Neural crest cell (in vitro differentiated cells): Measurements from ENCODE around the gene TRPM3. TPM values are rescaled to one million over a fixed set of nuclear protein-coding genes. Genes with fewer than 3 reads are reported as not detected.

Source experiments
- DNase-seq: peaks from one replicate; pipeline ENCODE4 v3.0.0; 2021; ENCODE audit warnings: low read depth, mixed read lengths, low spot score
- H3K27ac Mint-ChIP-seq: one replicate; pipeline ENCODE4 v1.8.0; 2021; ENCODE audit warnings: mild to moderate bottlenecking, mixed read lengths; ENCODE audit not compliant: unreplicated experiment
- H3K27me3 Mint-ChIP-seq: 2 replicates; pipeline ENCODE4 v1.8.0; 2021; ENCODE audit warnings: low read depth, mild to moderate bottlenecking, mixed read lengths
- H3K36me3 Mint-ChIP-seq: 2 replicates; pipeline ENCODE4 v1.8.0; 2021; ENCODE audit warnings: low read depth, mild to moderate bottlenecking, mixed read lengths
- H3K4me1 Mint-ChIP-seq: 2 replicates; pipeline ENCODE4 v1.8.0; 2021; ENCODE audit warnings: mixed read lengths
- H3K4me3 Mint-ChIP-seq: one replicate; pipeline ENCODE4 v1.8.0; 2021; ENCODE audit warnings: mild to moderate bottlenecking, mixed read lengths
- H3K9me3 Mint-ChIP-seq: 2 replicates; pipeline ENCODE4 v1.8.0; 2021; ENCODE audit warnings: mixed read lengths
- total RNA-seq: library from RNA; stranded (reverse); gene quantifications from 2 replicates; pipeline ENCODE4 v1.2.1, GENCODE V29; 2021
- TF ChIP-seq, protein P1 (sequence below): fragments of 200-600 bp; sonication (generic); conservative IDR thresholded peaks from 2 replicates; pipeline ENCODE4 v1.5.0; 2021; ENCODE audit warnings: antibody characterized with exemption, mild to moderate bottlenecking

The TRPM3 gene
- total RNA-seq, 1 donor from 2014 or later, result 1.4 TPM

DNA sequence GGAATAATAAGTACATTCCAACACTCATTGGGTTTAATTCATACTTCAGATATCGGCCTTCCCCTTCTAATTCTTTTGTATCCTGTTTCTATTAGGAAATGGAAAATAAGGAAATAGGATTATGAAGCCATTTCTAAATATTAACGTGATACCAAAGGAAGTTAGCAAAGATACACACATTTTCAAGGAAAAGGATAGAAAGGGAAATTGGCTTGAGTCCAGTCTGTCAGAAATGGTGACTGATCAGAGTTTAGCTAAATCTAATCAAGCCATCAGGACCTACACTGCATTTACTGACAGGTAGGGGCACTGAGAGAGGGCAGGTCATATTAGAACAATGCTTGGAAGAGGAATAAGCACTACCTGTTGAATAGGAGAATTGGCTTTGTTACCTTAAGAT is 3.1 kb downstream of the TRPM3 start:
- Mint-ChIP-seq H3K9me3 (no peaks in the 10 kb centered on the region), H3K4me1 (peaks cover 33% of the 10 kb centered on the region), H3K36me3 (no peaks in the 10 kb centered on the region), H3K27me3 (peaks cover 35% of the 10 kb centered on the region), H3K27ac (no peak overlapping the region), H3K4me3 (no peak overlapping the region)
- no peak for DNase-seq
- TF ChIP-seq, protein P1, sequence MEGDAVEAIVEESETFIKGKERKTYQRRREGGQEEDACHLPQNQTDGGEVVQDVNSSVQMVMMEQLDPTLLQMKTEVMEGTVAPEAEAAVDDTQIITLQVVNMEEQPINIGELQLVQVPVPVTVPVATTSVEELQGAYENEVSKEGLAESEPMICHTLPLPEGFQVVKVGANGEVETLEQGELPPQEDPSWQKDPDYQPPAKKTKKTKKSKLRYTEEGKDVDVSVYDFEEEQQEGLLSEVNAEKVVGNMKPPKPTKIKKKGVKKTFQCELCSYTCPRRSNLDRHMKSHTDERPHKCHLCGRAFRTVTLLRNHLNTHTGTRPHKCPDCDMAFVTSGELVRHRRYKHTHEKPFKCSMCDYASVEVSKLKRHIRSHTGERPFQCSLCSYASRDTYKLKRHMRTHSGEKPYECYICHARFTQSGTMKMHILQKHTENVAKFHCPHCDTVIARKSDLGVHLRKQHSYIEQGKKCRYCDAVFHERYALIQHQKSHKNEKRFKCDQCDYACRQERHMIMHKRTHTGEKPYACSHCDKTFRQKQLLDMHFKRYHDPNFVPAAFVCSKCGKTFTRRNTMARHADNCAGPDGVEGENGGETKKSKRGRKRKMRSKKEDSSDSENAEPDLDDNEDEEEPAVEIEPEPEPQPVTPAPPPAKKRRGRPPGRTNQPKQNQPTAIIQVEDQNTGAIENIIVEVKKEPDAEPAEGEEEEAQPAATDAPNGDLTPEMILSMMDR, result no peak

DNA sequence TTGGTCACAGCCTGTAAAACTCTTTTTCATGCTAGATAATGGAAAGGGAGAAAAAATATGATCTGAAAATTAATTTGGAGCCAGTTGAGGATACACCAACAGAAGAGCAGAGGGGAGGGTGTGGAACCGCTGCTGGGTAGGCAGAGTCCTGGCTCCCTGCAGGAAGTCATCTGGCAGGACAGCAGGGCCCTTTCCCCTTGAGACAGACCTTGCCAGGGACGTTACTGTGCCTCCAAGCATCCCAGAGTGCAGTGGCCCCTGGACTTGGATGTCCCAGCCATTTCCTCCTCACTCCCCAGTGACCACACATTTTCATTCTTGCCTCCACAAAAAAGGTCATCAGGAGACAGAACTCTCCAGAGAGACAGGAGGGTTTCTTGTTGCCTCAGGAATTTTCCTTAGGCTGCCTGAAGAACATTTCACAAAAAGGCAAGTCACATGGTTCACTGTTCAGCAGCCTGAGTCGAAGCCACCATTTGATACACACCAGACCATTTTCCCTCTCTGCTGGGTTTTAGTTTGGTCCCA is 5.9 kb downstream of the TRPM3 start:
- Mint-ChIP-seq H3K9me3 (peaks cover 3% of the 10 kb centered on the region), H3K27ac (no peak overlapping the region), H3K27me3 (peaks cover 14% of the 10 kb centered on the region), H3K4me1 (peaks cover 9% of the 10 kb centered on the region), H3K36me3 (no peaks in the 10 kb centered on the region), H3K4me3 (no peak overlapping the region)
- no peak for DNase-seq
- TF ChIP-seq, protein P1, result no peak

DNA sequence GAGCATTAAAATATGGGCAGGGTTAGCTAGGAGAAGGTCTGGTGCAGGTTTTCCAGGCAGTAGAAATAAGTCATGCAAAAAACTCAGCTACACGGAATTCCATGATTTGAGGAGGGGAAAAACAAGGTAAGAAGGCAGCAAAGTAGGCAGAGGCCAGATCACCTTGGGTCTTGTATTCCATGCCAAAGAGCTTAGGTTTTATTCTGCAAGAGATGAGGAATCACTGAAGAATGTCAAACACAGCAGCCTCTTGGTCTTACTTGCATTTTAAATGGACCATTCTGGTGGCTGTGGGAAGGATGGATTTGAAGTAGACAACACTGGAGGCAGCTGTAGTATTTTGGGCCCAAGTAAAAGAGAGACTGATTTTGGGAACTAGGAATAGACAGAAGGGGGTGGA is 8.6 kb downstream of the TRPM3 start:
- H3K27me3 Mint-ChIP-seq, result no peaks in the 10 kb centered on the region
- H3K27ac Mint-ChIP-seq, result no peak overlapping the region
- no peak for DNase-seq
- H3K4me3 Mint-ChIP-seq, result no peak overlapping the region
- no peaks in the 10 kb centered on the region for H3K4me1 Mint-ChIP-seq
- TF ChIP-seq, protein P1, result no peak
- H3K36me3 Mint-ChIP-seq, result no peaks in the 10 kb centered on the region
- H3K9me3 Mint-ChIP-seq, result peaks cover 3% of the 10 kb centered on the region

DNA sequence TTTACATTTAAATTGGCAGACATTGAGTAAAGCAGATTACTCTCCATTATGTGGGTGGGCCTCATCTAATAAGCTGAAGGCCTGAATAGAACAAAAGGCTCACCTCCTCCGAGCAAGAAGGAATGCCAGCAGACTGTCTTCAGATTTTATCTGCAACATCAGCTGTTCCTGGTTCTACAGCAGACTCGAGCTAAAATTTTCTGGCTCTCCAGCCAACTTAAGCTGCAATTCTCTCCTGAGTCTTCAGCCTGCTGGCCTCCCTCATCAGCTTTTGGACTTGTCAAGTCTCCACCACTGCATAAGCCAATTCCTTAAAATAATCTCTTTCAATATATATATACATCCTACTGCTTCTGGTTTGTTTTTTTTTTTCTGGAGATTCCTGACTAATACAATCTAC is 12.5 kb downstream of the TRPM3 start:
- Mint-ChIP-seq H3K4me1 (no peaks in the 10 kb centered on the region), H3K36me3 (no peaks in the 10 kb centered on the region), H3K9me3 (peaks cover 7% of the 10 kb centered on the region), H3K4me3 (no peak overlapping the region), H3K27ac (no peak overlapping the region), H3K27me3 (no peaks in the 10 kb centered on the region)
- DNase-seq, result no peak
- TF ChIP-seq, protein P1, result no peak

DNA sequence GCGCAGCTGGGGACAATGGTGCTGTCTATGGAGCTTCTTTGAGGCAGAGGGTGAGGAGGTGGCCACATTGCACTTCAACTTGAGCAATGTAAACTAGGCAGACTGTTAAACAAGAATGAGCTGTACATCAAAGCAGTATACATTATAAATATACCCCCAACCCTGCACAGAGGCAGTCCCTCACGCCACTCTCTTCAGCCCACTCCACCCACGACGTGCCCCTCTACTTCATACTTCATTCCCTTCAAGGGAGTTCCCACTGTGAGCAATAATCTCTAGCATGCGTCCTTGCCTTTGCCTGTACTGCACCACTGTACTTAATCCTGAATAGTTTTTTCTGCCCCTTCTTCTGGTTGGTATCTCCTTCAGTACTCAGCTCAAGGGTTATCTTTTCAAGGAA is 14.4 kb downstream of the TRPM3 start:
- TF ChIP-seq, protein P1, result no peak
- no peak overlapping the region for H3K27ac Mint-ChIP-seq
- H3K9me3 Mint-ChIP-seq, result peaks cover 4% of the 10 kb centered on the region
- H3K4me3 Mint-ChIP-seq, result no peak overlapping the region
- no peak for DNase-seq
- no peaks in the 10 kb centered on the region for H3K36me3 Mint-ChIP-seq
- no peaks in the 10 kb centered on the region for H3K4me1 Mint-ChIP-seq
- no peaks in the 10 kb centered on the region for H3K27me3 Mint-ChIP-seq
